ENCODE data around the gene ZSCAN5A. TPM values are rescaled to one million over a fixed set of nuclear protein-coding genes. Genes with fewer than 3 reads are reported as not detected.
"Not testable (repeated sequence)": the region's sequence is repeated elsewhere in the genome, so short reads cannot be mapped to it uniquely, and the experiment has no call there.

The ZSCAN5A gene
- total RNA-seq, 1 experiment from 2014 or later = 14.2 TPM

DNA sequence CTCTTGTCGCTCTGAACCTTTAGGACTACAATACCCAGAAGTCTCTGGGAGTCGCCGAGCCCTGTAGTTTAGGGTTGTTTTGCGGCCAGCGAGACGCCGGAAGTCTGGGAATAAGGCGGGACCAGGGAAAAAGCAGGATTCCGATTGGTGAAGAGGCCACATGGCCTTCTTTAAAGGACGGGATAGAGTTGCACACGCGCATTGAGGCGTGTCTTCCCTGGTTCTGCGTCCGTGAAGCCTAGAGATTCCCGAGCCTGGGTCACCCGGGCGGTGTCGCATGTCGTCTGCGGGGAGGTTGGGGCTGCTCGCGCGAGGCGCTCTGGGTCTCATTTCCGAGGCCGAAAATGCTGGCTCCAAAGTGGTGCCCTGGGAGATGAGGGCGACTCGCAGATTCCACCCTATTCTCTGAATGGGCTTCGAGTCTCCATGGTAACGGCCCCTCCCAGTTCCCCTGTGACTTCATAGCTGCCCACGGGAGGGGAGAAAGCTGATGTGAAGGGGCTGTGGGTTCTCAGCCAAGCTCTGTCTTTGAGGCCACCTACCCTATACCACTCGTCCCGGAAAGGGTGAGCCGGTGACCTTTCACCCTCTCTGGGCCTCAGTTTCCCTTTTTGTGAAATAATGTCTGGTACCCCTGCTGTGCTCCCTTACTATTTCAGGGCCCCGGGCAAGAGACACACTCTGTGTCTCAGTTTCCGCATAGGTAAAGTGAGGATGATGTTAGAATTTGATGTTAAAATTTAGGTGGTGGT is 614 bp upstream of the ZSCAN5A start:
- DNase-seq (ENCODE audit: low spot score) = peak; percentile 100

DNA sequence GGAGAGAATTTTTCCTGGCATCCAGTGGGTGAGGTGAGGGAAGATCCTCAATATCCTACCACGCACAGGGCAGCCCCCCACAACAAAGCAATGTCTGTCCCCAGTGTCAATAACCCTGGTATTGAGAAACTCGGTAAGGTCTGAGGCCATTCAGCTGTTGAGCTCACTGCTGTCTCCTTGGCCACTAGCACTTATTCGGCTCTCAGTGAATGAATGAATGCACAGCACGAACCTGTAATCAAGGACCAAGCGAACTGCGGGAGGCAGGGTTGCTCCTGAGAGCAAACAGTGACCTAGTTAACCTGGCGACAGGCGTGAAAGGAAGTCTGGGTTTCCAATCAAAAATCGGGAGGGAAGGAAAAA is 640 bp downstream of the ZSCAN5A start:
- DNase-seq (ENCODE audit: low spot score) = no peak

DNA sequence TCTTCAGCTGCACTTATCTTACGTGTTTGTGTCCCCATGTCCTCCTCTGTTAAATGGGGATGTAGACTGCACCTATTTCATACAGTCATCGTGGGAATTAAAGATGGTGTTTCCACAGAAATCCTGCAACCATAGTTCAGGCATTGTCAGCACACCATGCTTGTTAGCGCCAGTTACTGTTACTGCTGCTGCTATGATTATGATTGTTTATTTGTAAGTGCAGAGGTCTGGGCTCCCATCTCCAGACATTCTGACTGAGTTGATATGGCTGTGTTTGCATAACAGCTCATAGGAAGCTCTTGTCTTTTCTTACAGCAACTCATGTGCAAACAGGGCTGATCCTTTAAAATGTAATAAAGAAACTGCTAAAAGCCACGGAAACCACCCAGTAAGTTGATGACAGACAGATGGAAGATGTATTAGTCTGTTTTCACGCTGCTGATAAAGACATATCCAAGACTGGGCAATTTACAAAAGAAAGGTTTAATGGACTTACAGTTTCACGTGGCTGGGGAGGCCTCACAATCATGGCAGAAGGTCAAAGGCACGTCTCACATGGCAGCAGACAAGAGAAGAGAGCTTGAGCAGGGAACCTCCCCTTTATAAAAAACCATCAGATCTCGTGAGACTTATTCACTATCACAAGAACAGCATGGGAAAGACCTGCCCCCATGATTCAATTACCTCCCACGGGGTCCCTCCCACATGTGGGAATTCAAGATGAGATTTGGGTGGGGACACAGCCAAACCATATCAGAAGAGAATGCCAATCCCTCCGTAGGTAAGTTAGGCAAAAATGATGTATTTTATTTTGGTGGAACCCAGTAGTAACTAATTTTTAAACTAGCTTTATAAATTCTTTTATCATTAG is 1.6 kb downstream of the ZSCAN5A start:
- no peak for DNase-seq (ENCODE audit: low spot score)

DNA sequence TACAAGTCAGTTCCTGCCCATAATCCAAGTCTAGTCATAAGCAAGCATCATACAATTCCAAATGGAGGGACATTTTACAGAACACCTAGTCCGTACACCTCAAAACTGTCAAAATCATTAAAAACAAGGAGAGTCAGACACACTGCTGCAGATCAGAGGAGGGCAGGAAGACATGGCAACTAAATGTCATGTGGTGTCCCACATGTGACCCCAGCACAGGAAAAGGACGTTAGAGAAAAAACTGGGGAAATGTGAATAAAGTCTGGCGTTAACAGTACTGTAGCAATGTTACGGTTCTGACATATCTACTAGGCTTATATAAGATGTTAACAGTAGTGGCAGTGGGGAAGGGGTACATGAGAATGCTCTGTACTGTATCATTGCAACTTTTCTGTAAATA is 2.3 kb downstream of the ZSCAN5A start:
- DNase-seq (ENCODE audit: low spot score) = no peak

DNA sequence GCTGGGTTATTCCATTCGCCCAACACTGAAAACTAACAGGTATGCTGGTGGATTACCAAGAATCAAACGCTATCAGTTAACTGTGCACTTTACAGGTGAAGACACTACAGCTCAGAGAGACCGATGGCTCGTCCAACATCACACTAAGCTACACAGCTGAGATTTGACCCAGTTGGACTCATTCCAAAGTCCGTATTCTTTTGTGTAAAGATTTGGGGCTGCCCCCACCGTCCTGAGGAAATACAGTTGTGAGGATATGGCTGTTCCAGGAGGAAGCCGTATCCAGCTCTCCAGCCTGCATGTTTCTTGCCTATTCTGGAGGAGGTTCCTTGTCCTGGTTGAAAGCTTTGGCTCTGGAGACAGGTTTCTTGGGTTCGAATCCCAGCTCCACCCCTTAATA is 4.2 kb downstream of the ZSCAN5A start:
- DNase-seq (ENCODE audit: low spot score) = no peak

DNA sequence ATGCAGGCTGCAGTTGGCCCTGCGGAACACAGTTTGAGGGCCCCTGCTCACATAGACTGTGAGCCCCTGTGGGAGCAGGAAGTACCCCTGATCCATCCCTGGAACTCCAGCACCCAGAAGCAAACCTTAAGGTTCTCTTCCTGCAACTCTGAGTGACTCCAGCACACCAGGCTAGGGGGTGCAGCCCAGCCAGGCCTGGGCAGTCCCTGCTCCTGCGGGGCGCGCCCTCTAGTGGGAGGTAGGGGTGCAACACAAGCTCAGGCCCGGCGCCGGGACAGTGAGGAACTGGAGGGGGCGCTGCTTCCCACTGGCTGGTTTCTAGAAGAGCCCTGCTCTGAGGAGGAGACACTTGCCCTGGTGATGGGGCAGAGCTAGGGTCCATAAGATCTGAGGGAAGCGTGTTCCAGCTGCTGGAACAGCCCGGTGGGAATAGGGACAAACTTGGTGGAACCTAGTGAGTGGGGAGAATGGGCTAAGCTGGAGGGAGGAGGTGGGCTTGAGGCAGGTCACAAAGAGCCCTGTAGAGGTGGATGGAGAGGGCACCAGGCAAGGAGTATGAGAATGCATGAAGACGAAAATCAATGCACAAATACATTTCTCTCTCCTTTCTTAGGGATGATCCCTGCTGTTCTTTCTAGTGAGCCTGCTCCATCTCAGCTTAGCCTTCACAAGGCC is 5.0 kb downstream of the ZSCAN5A start:
- DNase-seq (ENCODE audit: low spot score) = peak; percentile 88

DNA sequence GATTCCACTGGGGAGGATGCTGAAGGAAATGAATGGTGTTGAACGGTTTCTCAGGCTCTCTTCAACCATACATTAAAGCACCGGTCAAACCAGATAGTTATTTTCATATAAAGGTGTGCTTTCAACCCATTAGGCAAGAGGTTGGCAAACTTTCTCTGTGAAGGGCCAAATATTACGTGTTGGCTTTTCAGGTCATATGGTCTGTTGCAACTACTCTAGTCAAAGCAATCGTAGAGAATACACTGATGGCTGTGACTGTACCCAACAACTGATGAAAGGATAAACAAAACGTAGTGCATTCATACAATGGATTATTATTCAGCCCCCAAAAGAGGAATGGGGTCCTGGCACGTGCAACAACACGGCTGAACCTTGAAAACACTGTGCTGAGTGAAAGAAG is 5.8 kb downstream of the ZSCAN5A start:
- DNase-seq (ENCODE audit: low spot score) = no peak

DNA sequence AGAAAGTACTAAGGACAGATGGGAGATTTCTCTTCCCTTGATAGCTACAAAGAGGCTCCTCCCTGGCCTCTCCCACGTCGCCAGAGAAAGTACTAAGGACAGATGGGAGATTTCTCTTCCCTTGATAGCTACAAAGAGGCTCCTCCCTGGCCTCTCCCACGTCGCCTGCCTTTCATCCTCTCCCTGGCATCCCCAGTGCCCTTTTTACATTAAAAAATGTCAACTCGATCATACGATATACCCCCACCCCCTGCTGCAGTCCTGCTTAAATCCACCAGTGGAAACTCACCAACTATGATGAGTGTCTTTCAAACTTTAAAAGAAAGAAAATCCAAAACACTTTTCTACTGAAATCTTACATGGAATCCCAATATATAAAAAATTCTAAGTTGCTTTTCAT is 7.6 kb downstream of the ZSCAN5A start:
- not testable (repeated sequence) for DNase-seq (ENCODE audit: low spot score)

DNA sequence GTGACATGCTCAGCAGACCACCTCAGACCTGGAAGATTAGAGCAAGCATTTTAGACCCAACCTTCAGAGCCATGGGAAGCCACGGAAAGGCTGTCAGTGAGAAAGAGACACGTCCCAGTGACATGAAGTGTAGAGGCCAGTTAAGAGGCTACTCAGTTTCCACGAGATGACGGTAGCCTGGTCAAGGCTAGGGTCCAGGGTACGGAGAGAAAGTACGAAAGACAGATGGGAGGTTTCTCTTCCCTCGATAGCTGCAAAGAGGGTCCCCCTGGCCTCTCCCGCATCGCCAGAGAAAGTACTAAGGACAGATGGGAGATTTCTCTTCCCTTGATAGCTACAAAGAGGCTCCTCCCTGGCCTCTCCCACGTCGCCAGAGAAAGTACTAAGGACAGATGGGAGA is 8.6 kb downstream of the ZSCAN5A start:
- no peak for DNase-seq (ENCODE audit: low spot score)

DNA sequence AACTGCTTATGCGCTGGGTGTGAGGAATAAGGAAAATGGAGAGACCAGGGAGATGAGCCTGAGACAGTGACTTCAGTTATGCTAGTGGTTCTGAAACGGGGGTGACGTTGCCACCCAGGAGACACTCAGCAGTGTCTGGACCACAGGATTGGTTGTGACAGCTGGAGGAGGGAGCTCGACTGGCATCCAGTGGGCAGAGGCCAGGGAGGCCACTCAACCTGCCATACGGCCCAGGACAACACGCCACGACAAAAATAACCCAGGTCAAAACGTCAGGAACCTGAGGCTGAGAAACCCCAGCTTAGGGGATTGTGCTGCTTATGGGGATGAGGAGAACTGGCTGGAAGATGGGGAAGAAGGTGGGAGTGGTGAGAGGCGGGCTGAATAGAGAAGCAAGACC is 10.4 kb downstream of the ZSCAN5A start:
- no peak for DNase-seq (ENCODE audit: low spot score)

DNA sequence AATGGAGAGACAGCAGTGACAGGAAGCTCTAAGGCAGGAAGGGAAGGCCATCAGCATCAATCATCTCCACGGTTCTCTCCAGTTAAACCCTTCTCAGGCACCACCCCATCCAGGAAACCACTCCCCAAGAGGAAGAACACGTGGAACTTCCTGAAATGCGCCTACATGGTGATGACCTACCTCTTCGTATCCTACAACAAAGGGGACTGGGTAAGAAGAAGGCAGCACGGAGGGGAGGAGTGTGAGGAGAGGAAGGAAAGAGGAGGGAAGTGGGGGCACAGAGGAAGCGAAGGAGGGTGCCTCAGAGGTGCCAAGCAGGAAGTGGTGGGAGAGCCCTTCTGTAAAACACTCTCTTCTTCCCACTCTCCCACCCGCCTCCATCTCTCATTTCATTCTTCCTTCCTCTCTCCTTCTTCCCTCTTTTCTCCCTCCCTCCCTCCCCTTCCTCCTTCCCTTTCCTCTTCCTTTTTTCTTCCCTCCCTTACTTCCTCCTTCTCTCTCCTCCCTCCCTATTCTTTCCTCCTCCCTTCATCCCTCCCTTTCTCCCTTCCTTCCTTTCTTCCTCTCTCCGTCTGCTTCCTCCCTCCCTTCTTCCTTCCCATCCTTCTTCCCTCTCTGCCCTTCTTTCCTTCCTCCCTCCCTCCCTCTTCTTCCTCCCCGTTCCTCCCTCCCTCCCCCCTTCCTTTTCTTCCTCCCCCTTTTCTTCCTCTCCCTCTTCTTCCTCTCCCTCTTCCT is 12.6 kb downstream of the ZSCAN5A start:
- no peak for DNase-seq (ENCODE audit: low spot score)

DNA sequence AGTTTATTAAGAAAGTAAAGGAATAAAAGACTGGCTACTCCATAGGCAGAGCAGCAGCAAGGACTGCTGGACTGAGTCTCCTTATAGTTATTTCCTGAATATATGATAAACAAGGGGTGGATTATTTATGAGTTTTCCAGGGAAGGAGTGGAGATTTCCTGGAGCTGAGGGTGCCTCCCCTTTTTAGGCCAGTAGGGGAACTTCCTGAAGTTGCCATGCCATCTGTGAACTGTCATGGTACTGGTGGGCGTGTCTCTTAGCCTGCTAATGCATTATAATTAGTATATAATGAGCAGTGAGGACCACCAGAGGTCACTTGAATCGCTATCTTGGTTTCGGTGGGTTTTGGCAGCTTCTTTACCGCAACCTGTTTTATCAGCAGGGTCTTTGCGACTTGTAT is 13.5 kb downstream of the ZSCAN5A start:
- peak; percentile 22 for DNase-seq (ENCODE audit: low spot score)

DNA sequence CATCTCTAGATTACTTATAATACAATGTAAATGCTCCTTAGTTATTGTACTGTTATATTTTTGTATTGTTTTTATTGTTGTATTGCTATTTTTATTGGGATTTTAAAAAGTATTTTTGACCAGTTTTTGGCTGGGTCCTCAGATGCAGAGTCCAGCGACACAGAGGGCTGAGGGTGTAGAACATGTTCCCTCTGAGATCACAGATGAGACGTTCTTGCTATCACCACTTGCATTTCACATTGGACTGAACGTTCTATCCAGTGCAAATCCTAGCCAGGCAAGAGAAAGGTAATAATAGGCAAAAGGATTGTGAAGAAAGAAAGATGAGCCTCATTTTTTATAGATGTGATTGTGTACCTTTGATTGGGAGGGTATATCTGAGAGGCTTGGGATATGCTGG is 15.0 kb downstream of the ZSCAN5A start:
- no peak for DNase-seq (ENCODE audit: low spot score)

DNA sequence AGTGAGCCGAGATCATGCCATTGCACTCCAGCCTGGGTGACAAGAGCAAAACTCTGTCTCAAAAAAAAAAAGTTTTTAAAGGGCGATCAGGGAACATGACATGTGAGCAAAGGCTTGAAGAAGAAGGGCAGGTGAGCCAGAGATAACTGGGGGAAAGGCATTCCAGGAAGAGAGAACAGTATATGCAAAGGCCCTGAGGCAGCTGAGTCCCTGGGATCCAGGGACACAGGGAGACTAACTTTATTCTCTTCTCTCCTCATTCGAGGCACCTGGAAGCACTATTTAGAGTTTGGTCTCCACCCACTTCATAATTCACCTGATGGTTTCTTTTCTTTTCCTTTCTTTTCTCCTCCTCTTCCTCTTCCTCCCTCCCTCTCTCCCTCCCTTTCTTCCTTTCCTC is 17.6 kb downstream of the ZSCAN5A start:
- DNase-seq (ENCODE audit: low spot score) = no peak

DNA sequence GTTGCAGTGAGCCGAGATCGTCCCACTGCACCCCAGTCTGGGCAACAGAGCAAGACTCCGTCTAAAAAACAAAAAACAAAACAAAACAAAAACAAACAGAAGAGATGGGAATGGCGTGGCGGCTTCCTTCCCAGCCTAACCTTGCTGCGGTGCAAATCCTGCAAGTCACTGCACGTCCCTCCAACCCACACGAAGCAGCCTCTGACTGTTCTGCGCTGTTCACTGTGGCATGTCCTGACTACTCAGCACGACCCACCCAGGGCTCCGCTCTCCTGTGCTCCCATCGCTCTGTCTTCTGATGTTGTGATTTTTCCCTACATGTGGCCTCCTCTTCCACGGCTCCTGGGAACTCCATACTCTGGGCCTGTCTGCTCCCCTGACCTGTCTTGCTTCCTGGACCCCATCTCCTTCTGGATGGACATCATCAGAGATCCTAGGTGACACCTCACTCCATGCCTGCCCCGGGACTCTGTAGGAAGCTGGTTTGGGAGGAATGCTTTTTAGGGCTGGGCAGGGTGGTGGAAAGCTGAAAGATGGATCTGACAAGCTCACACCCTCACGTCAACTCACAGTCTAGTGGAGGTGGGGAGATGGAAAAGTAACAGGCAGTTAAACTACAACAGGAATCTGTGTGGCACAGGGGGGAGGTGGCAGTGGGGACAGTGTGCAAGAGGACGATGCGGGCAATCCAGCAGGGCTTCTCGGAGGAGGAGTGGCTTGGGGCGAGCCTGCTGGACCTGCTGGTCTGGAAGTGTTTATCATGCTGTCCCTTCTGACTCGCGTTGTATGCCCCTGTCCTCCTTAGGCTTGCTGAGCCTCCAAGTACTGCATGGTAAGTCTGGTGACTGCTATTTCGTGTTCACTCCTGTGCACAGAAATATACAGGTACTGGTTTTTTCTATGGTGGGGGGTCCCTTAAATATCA is 18.8 kb downstream of the ZSCAN5A start:
- no peak for DNase-seq (ENCODE audit: low spot score)

DNA sequence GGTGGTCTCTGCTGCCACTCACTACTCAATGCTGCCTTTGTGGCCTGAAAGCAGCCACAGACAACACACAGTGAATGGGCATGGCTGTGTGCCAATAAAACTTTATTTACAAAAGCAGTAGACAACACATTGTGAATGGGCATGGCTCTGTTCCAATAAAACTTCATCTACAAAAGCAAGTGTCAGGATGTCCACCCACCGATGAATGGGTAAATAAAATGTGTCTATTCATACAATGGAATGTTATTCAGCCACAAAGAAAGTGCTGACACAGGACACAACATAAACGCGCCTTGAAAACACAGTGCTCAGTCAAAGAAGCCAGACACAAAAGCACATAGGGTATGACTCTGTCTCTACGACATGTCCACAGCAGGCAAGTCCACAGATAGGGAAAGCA is 20.1 kb downstream of the ZSCAN5A start:
- DNase-seq (ENCODE audit: low spot score) = no peak

DNA sequence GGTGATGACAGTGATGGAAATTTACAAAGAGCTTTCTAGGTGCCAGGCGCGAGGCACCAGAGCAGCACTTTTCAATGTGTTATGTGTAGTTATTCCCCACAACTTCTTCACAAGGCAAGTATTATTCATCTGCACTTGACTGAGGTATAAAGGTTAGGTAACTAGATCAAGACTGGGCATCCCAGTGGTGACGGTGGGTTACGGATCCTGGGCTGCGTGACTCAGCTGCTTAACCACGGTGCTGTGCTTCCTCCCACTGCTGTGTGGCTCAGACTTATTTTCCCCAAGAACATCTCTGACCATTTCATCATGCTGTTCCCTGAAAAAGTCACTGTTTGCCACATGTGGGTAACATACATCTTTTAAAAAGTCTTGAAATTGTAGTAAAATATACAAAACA is 22.8 kb downstream of the ZSCAN5A start:
- DNase-seq (ENCODE audit: low spot score) = no peak

DNA sequence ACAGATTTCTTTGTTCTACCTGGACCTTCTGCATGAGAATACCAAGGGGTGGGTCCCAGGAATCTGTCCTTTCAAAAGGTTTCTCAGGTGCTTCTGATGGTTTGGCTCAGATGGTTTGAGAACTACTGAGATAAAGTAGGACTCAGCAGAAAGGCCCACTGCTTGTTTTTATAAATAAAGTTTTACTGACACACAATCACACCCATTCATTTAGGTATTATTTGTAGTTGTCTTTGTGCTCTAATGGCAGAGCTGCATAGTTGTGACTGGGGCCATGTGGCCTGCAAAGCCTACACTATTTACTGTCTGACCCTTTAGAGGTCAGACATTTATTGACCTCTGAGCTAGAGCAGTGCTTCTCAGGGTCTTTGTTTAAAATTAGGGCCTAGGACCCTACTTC is 24.5 kb downstream of the ZSCAN5A start:
- no peak for DNase-seq (ENCODE audit: low spot score)

DNA sequence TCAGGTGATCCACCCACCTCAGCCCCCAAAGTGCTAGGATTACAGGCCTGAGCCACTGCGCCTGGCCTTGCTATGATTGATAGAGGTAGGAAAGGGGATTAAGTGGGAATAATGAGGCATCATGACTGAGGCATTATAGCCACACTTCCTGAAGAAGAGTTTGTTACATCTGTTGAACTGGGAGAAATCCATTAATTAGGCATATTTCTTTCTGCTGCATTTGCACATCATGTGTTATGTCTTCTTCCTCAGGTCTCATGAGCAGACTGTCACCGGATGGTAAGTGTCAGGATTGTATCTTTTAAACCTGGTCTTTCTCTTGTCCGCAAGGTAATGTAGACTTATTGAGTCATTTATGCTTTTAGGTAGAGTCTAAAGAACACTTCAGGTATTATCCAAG is 29.9 kb downstream of the ZSCAN5A start:
- DNase-seq (ENCODE audit: low spot score) = no peak

DNA sequence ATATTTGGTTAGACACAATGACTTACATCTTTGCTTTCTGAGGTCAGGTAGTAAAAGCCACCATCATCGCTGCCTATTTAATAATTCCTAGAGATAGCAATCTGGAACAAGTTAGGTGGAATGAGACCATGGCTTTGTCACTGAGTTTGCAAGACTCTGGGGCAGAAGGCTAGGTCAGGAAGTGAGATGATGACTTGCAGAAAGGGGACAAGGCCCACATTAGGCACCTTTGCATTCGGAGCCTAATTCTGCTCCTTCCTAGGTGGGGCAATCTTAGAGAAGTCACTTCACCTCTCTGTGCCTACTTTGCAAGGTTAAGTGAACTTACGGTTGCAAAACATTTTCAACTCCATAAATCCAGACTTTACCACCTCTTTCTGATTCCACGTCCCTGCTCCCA is 31.8 kb downstream of the ZSCAN5A start:
- no peak for DNase-seq (ENCODE audit: low spot score)
